SH-SY5Y (cell line): ENCODE data around the gene OR5A1.

Experiments
- GATA2 ChIP-seq: IDR thresholded peaks from 2 replicates; pipeline ENCODE4 v1.6.1; 2011; ENCODE audit warnings: mild to moderate bottlenecking, low read depth, low read length
- GATA3 ChIP-seq: IDR thresholded peaks from 2 replicates; pipeline ENCODE4 v1.6.1; 2011; ENCODE audit warnings: low read depth, mild to moderate bottlenecking, low read length, moderate library complexity

- TF ChIP-seq GATA2 (no peak), GATA3 (no peak)
Measured at GRCh38 chr11:59463190-59463641, 26.9 kb downstream of the OR5A1 start.
